ENCODE data around the gene NADK2.

DNA sequence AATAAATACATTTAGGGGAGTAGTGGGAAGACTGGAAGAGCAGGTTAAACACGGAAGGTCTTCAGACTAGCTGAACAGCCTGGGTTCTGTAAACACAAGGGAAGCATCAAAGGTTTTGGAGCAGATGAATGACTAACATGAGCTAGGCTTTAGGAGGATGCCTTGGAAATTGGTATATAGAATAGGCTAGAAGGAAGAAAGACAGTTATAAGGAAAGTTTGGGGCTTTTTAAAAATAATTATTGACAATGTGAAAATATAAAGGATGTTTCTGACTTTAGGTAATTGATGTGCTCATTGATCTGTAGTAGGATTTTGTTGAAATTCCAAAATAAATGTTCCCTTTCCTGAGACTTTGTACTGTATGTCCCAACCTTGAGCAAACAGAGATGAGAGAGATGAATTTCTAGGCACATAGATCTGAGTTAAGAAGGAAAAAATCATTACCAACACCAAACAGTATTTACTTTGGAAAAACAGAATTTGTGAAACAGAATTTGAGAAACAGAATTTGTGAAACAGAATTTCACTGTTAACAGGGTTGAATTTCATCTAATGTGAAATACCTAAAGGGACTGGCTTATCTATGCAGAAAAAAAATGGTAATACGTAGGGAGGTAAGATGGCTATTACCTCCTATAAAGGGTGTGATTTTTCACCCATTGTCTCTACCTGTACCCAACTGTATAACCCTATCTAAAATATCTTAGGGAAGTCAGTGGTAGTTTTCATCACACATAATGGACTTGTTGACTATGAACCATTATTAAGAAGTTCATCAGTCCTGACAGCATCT is 61.0 kb downstream of the NADK2 start:
- TF ChIP-seq POLR2A (IDR thresholded peaks at IDR 0.05) (no peak), POLR2AphosphoS5 (IDR thresholded peaks at IDR 0.05) (no peak)
- TF ChIP-seq, protein P1, sequence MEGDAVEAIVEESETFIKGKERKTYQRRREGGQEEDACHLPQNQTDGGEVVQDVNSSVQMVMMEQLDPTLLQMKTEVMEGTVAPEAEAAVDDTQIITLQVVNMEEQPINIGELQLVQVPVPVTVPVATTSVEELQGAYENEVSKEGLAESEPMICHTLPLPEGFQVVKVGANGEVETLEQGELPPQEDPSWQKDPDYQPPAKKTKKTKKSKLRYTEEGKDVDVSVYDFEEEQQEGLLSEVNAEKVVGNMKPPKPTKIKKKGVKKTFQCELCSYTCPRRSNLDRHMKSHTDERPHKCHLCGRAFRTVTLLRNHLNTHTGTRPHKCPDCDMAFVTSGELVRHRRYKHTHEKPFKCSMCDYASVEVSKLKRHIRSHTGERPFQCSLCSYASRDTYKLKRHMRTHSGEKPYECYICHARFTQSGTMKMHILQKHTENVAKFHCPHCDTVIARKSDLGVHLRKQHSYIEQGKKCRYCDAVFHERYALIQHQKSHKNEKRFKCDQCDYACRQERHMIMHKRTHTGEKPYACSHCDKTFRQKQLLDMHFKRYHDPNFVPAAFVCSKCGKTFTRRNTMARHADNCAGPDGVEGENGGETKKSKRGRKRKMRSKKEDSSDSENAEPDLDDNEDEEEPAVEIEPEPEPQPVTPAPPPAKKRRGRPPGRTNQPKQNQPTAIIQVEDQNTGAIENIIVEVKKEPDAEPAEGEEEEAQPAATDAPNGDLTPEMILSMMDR (IDR thresholded peaks at IDR 0.05), result no peak
